ENCODE results near the gene MRAP. TPM values are rescaled to one million over a fixed set of nuclear protein-coding genes. Genes with fewer than 3 reads are reported as not detected.

Gene MRAP
- total RNA-seq (2011; cell fraction: chromatin; rRNA removed; ENCODE audit: low replicate concordance), result not detected in 2 replicates
- total RNA-seq (2011; cell fraction: nucleolus; rRNA removed), result not detected in 2 replicates
- 0.51 TPM in 1 of 2 replicates, not detected in the other for total RNA-seq (2011; cell fraction: nucleoplasm; rRNA removed)
- not detected in 2 replicates for total RNA-seq (2014; rRNA removed)
- not detected in 2 replicates for total RNA-seq (2014; rRNA removed; fragmentation: Illumina TruSeq; extraction: Trizol)
- not detected in 2 replicates for total RNA-seq (2015; rRNA removed; fragmentation: Illumina TruSeq; extraction: Trizol)
- not detected in 2 replicates for total RNA-seq (2021)
- not detected in 2 replicates for polyA plus RNA-seq (2011; rRNA removed)
- polyA plus RNA-seq (2011; cell fraction: cytosol; rRNA removed), result 0.07 TPM in 1 of 2 replicates, not detected in the other
- polyA plus RNA-seq (2011; cell fraction: nucleus; rRNA removed), result not detected in 2 replicates
- not detected in 2 replicates for polyA plus RNA-seq (2012)
- polyA plus RNA-seq (2014; fragmentation: Illumina TruSeq; extraction: Trizol), result not detected in 2 replicates
- polyA plus RNA-seq (2014; fragmentation: Nextera tagmentation; extraction: Ambion mirVana), result 1 to 10 TPM in 1 of 2 experiments, under 1 TPM in 1; 0.63 to 2.3 TPM
- not detected in 2 replicates for polyA plus RNA-seq (2014; rRNA removed)
- polyA minus RNA-seq (2011; rRNA and poly(A)+ RNA removed), result not detected in 2 replicates
- polyA minus RNA-seq (2011; cell fraction: cytosol; rRNA and poly(A)+ RNA removed), result not detected in 2 replicates
- polyA minus RNA-seq (2011; cell fraction: nucleus; rRNA and poly(A)+ RNA removed), result not detected in 2 replicates
- Bru-seq, nascent RNA, result not detected
- BruChase-seq, experiment 1, labeled RNA remaining after a 2-hour chase, result not detected
- BruChase-seq, experiment 2, labeled RNA remaining after a 6-hour chase, result not detected
- long read RNA-seq, experiment 1, partial matches to known transcripts, result 0 of 4 reads
- long read RNA-seq, experiment 1, other reads (novel, unspliced or antisense), result 4 of 4 reads
- long read RNA-seq, experiment 2, result 0 reads
- long read RNA-seq, experiment 3, partial matches to known transcripts, result 0 of 1 reads
- long read RNA-seq, experiment 3, other reads (novel, unspliced or antisense), result 1 of 1 reads

DNA sequence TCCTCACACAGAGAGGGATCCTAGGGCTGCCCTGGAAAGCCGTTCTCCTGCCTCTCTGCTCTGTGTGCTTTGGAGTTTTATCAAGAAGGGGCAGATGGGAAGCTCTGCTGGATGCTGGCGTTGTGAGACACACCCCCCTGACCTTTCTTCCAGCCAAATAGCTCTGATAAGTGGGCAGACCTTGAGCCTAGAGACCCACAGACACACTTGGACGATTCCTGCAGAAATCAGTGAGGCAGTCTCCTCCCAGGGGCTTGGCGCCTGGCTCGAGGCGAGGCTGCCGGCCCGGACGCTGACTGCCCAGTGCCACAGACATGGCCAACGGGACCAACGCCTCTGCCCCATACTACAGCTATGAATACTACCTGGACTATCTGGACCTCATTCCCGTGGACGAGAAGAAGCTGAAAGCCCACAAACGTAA lies at the start of gene MRAP:
Gene MRAP (plus strand): TSS at position 198 of the 424 bp plus-strand sequence. CDS start 117 bp downstream, at position 315.
- ChIA-PET CTCF (ENCODE audit: low intra/inter-chr PET ratio) (no interaction called here), POLR2A (interaction anchor here (0.6 to 2.1 kb wide), 4 partner anchors 9 to 636 kb away, joined by 3 to 7 read pairs (median 5); partner anchors contain the start of gene MIS18A)
- Histone ChIP-seq H3K4me1 (replicated peaks in 1 of 2; ENCODE audit: control insufficient read depth in 2 of 2, insufficient read depth in 2 of 2, low read length in 2 of 2) (peaks cover 2 to 11% of the 10 kb centered on the region in 2 experiments; a peak in 4 of 5 replicates), H3K4me2 (ENCODE audit: insufficient read depth, low read length) (no peak within 1 kb of the TSS), H3K9me3 (replicated peaks; ENCODE audit: control insufficient read depth, insufficient read depth, low read depth, low read length) (peaks cover 6% of the 10 kb centered on the region), H3K9ac (ENCODE audit: insufficient read depth in 1 of 2, low read depth in 2 of 2, low read length in 2 of 2) (peak within 1 kb of the TSS in 1 of 2 experiments; percentile 62; a peak in 2 of 4 replicates), H2AFZ (ENCODE audit: low read depth, low read length) (no peak within 1 kb of the TSS), H3K9me1 (ENCODE audit: control insufficient read depth, insufficient read depth, low read length) (peaks cover 3% of the 10 kb centered on the region), H3K79me2 (ENCODE audit: control insufficient read depth, insufficient read depth, low read length) (no peaks in the 10 kb centered on the region), H3K4me3 (no peak within 1 kb of the TSS), H3K27me3 (ENCODE audit: control insufficient read depth in 2 of 2, insufficient read depth in 2 of 2, low read length in 2 of 2) (no peaks in the 10 kb centered on the region), H3K27ac (ENCODE audit: extremely low read depth, low read depth, low read length) (no peak within 1 kb of the TSS), H3K36me3 (ENCODE audit: control insufficient read depth, insufficient read depth, low read length) (peaks cover 30% of the 10 kb centered on the region), H4K20me1 (replicated peaks; ENCODE audit: control insufficient read depth, insufficient read depth, low read length) (no peaks in the 10 kb centered on the region)
- ATAC-seq (peak; percentile 74), FAIRE-seq (no peak), DNase-seq (ENCODE audit: extremely low read depth in 1 of 4, low spot score in 3 of 4) (peak in 3 of 4 experiments; percentile 11 to 61 (median 46))
- intact Hi-C loops (cut with micrococcal nuclease), result loop anchor here (10.0 kb wide), 1 partner anchor 286 kb away; the partner anchor contains the start of gene TCP10L
- BruUV-seq (replicated peaks), result no TSS peak
- 54% methylated on average over 14 of the region's 14 CpGs for WGBS (ENCODE audit: insufficient coverage, low coverage, missing lambda C conversion rate)
- in situ Hi-C loops (cut with MboI), result no loop called here
- TF ChIP-seq ZNF354B (CRISPR knock-in tag; IDR thresholded peaks at IDR 0.05) (no peak), ASH1L (IDR thresholded peaks at IDR 0.05; ENCODE audit: borderline replicate concordance, low read depth, partially characterized antibody) (no peak), NFRKB (IDR thresholded peaks at IDR 0.05; ENCODE audit: low read depth) (no peak), FUS (optimal IDR thresholded peaks at IDR 0.05; ENCODE audit: low read depth, low read length) (no peak), ARID1B (IDR thresholded peaks at IDR 0.05) (0 out of 2 replicates have a peak, but pooled peaks have one; percentile 14), ZNF316 (IDR thresholded peaks at IDR 0.05) (no peak), TCF3 (CRISPR knock-in tag; IDR thresholded peaks at IDR 0.05) (peak; percentile 46), SIX5 (IDR thresholded peaks at IDR 0.05; ENCODE audit: borderline replicate concordance in 1 of 2, insufficient read depth in 1 of 2, low read depth in 1 of 2, low read length in 2 of 2) (no peak), ZFPM2 (CRISPR knock-in tag; IDR thresholded peaks at IDR 0.05) (no peak), MYNN (IDR thresholded peaks at IDR 0.05) (no peak), MYNN (CRISPR knock-in tag; IDR thresholded peaks at IDR 0.05) (0 out of 2 replicates have a peak, but pooled peaks have one; percentile 21), FOXK1 (CRISPR knock-in tag; IDR thresholded peaks at IDR 0.05; ENCODE audit: borderline replicate concordance) (no peak), TAL1 (IDR thresholded peaks at IDR 0.05) (peak; percentile 23; the same call in 1 of the 2 replicates), SPI1 (IDR thresholded peaks at IDR 0.05; ENCODE audit: borderline replicate concordance, low read depth, low read length) (no peak), SRF (CRISPR knock-in tag; IDR thresholded peaks at IDR 0.05) (no peak), FOXP1 (CRISPR knock-in tag; IDR thresholded peaks at IDR 0.05) (no peak), CBFA2T3 (IDR thresholded peaks at IDR 0.05) (peak; percentile 64)
- TF ChIP-seq, protein P1, sequence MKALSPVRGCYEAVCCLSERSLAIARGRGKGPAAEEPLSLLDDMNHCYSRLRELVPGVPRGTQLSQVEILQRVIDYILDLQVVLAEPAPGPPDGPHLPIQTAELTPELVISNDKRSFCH (CRISPR knock-in tag; IDR thresholded peaks at IDR 0.05), result no peak
- TF ChIP-seq, protein P1 (tag; IDR thresholded peaks at IDR 0.05), result peak; percentile 82
- TF ChIP-seq, protein P2, sequence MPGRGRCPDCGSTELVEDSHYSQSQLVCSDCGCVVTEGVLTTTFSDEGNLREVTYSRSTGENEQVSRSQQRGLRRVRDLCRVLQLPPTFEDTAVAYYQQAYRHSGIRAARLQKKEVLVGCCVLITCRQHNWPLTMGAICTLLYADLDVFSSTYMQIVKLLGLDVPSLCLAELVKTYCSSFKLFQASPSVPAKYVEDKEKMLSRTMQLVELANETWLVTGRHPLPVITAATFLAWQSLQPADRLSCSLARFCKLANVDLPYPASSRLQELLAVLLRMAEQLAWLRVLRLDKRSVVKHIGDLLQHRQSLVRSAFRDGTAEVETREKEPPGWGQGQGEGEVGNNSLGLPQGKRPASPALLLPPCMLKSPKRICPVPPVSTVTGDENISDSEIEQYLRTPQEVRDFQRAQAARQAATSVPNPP (IDR thresholded peaks at IDR 0.05; ENCODE audit: borderline replicate concordance, insufficient read depth, insufficient read length), result no peak

Measured in K562 (cell line).